ENCODE measurements around the gene LRRC25. TPM values are rescaled to one million over a fixed set of nuclear protein-coding genes. Genes with fewer than 3 reads are reported as not detected.

LRRC25 gene
- total RNA-seq, 2 experiments from 2014 or later = 0.98 to 4.1 TPM

GRCh38 chr19:18363787-18364186, 33.6 kb downstream of the LRRC25 start:
- Histone ChIP-seq H3K79me2 (ENCODE audit: insufficient read depth, low read depth, low read length) (no peaks in the 10 kb centered on the region), H3K4me1 (ENCODE audit: insufficient read depth, low read length, poor library complexity, severe bottlenecking) (peaks cover 9% of the 10 kb centered on the region), H3K36me3 (ENCODE audit: insufficient read depth, low read length) (peaks cover 30% of the 10 kb centered on the region), H3K9me3 (ENCODE audit: low read length) (no peaks in the 10 kb centered on the region), H4K20me1 (ENCODE audit: insufficient read depth, low read length) (no peaks in the 10 kb centered on the region), H3K4me3 (ENCODE audit: low read depth, low read length, poor library complexity, severe bottlenecking) (no peak overlapping the region), H3K4me2 (ENCODE audit: low read length) (no peak overlapping the region), H3K9me2 (ENCODE audit: insufficient read depth, low read length) (no peaks in the 10 kb centered on the region), H3K27ac (ENCODE audit: low read depth, low read length, poor library complexity, severe bottlenecking) (no peak overlapping the region), H2AFZ (ENCODE audit: low read length) (no peak overlapping the region)
- POLR2A ChIA-PET = no interaction called here
- CTCF ChIA-PET (ENCODE audit: unreplicated experiment) = no interaction called here
- no peak for DNase-seq (ENCODE audit: low spot score)
- intact Hi-C loops (cut with micrococcal nuclease; ENCODE audit: unreplicated experiment) = no loop called here
- no TSS peak for BruUV-seq (replicated peaks)
- no peak for TF ChIP-seq EZH2phosphoT487 (IDR thresholded peaks at IDR 0.05; ENCODE audit: borderline replicate concordance, low read depth, low read length)
- no peak for TF ChIP-seq CTCF (conservative IDR thresholded peaks at IDR 0.05; ENCODE audit: low read length)

GRCh38 chr19:18362934-18363542, 34.4 kb downstream of the LRRC25 start:
- Histone ChIP-seq H3K79me2 (ENCODE audit: insufficient read depth, low read depth, low read length) (no peaks in the 10 kb centered on the region), H3K4me1 (ENCODE audit: insufficient read depth, low read length, poor library complexity, severe bottlenecking) (peaks cover 9% of the 10 kb centered on the region), H3K4me2 (ENCODE audit: low read length) (no peak overlapping the region), H3K36me3 (ENCODE audit: insufficient read depth, low read length) (peaks cover 32% of the 10 kb centered on the region), H3K9me2 (ENCODE audit: insufficient read depth, low read length) (no peaks in the 10 kb centered on the region), H3K4me3 (ENCODE audit: low read depth, low read length, poor library complexity, severe bottlenecking) (no peak overlapping the region), H3K9me3 (ENCODE audit: low read length) (no peaks in the 10 kb centered on the region), H2AFZ (ENCODE audit: low read length) (no peak overlapping the region), H3K27ac (ENCODE audit: low read depth, low read length, poor library complexity, severe bottlenecking) (no peak overlapping the region), H4K20me1 (ENCODE audit: insufficient read depth, low read length) (no peaks in the 10 kb centered on the region)
- BruUV-seq (replicated peaks) = no TSS peak
- intact Hi-C loops (cut with micrococcal nuclease; ENCODE audit: unreplicated experiment) = no loop called here
- DNase-seq (ENCODE audit: low spot score) = no peak
- ChIA-PET POLR2A (no interaction called here), CTCF (ENCODE audit: unreplicated experiment) (no interaction called here)
- no peak for TF ChIP-seq CTCF (conservative IDR thresholded peaks at IDR 0.05; ENCODE audit: low read length)
- no peak for TF ChIP-seq EZH2phosphoT487 (IDR thresholded peaks at IDR 0.05; ENCODE audit: borderline replicate concordance, low read depth, low read length)

GRCh38 chr19:18361646-18362045, 35.8 kb downstream of the LRRC25 start:
- no peak for DNase-seq (ENCODE audit: low spot score)
- Histone ChIP-seq H3K27ac (ENCODE audit: low read depth, low read length, poor library complexity, severe bottlenecking) (no peak overlapping the region), H3K36me3 (ENCODE audit: insufficient read depth, low read length) (peaks cover 46% of the 10 kb centered on the region), H3K4me2 (ENCODE audit: low read length) (no peak overlapping the region), H3K9me3 (ENCODE audit: low read length) (no peaks in the 10 kb centered on the region), H3K4me3 (ENCODE audit: low read depth, low read length, poor library complexity, severe bottlenecking) (no peak overlapping the region), H3K79me2 (ENCODE audit: insufficient read depth, low read depth, low read length) (no peaks in the 10 kb centered on the region), H4K20me1 (ENCODE audit: insufficient read depth, low read length) (no peaks in the 10 kb centered on the region), H3K4me1 (ENCODE audit: insufficient read depth, low read length, poor library complexity, severe bottlenecking) (peaks cover 9% of the 10 kb centered on the region), H3K9me2 (ENCODE audit: insufficient read depth, low read length) (no peaks in the 10 kb centered on the region), H2AFZ (ENCODE audit: low read length) (no peak overlapping the region)
- intact Hi-C loops (cut with micrococcal nuclease; ENCODE audit: unreplicated experiment) = no loop called here
- POLR2A ChIA-PET = no interaction called here
- CTCF ChIA-PET (ENCODE audit: unreplicated experiment) = no interaction called here
- no peak for TF ChIP-seq CTCF (conservative IDR thresholded peaks at IDR 0.05; ENCODE audit: low read length)
- TF ChIP-seq EZH2phosphoT487 (IDR thresholded peaks at IDR 0.05; ENCODE audit: borderline replicate concordance, low read depth, low read length) = no peak
- BruUV-seq (replicated peaks) = no TSS peak

Data from OCI-LY7 (cell line).